Activated naive CD4-positive, alpha-beta T cell treated with anti-CD3 and anti-CD28 coated beads, Interleukin-2, amount 50 U/mL, for 72 hours (primary cell): ENCODE results near the gene ZNF414. TPM values are rescaled to one million over a fixed set of nuclear protein-coding genes. Genes with fewer than 3 reads are reported as not detected.

Experiments
- ATAC-seq, 2 donors: fragments of 150-1000 bp; cut with Tn5 transposase; 2 replicates each; pipeline ENCODE4 v1.10.0; 2021; ENCODE audit warnings: mild to moderate bottlenecking in 2 of 2, moderate library complexity in 2 of 2
- DNase-seq, 2 donors: peaks; one replicate each; pipeline ENCODE4 v3.0.0; 2021 to 2022; ENCODE audit warnings: low spot score in 2 of 2
- H3K27ac Mint-ChIP-seq, 2 donors: one replicate each; pipeline ENCODE4 v1.8.0; 2022; ENCODE audit warnings: mild to moderate bottlenecking in 2 of 2, mixed read lengths in 2 of 2
- H3K36me3 Mint-ChIP-seq, 2 donors: one replicate each; pipeline ENCODE4 v1.8.0; 2022; ENCODE audit warnings: mixed read lengths in 2 of 2
- H3K9me3 Mint-ChIP-seq, 2 donors: one replicate each; pipeline ENCODE4 v1.8.0; 2022; ENCODE audit warnings: mixed read lengths in 2 of 2
- total RNA-seq, 2 donors: library from RNA; stranded (reverse); gene quantifications; one replicate each; pipeline ENCODE4 v1.2.3, GENCODE V29; 2022

ZNF414 gene
- total RNA-seq, 2 donors from 2014 or later, result 24.6 to 28.0 TPM

- ATAC-seq (no peak), DNase-seq (no peak)
- Mint-ChIP-seq H3K27ac (no peak overlapping the region), H3K9me3 (no peaks in the 10 kb centered on the region), H3K36me3 (no peaks in the 10 kb centered on the region)
Observed at GRCh38 chr19:8504171-8504570, 9.8 kb downstream of the ZNF414 start.

GRCh38 chr19:8503510-8503909, 10.5 kb downstream of the ZNF414 start:
- Mint-ChIP-seq H3K9me3 (no peaks in the 10 kb centered on the region), H3K27ac (no peak overlapping the region), H3K36me3 (no peaks in the 10 kb centered on the region)
- DNase-seq (no peak), ATAC-seq (no peak)

- peak overlapping the region in 1 of 2 donors; percentile 48 for H3K27ac Mint-ChIP-seq
- ATAC-seq, result no peak
- DNase-seq, result no peak
- H3K36me3 Mint-ChIP-seq, result no peaks in the 10 kb centered on the region
- no peaks in the 10 kb centered on the region for H3K9me3 Mint-ChIP-seq
Observed at GRCh38 chr19:8501981-8502380, 12.0 kb downstream of the ZNF414 start.

- DNase-seq (no peak), ATAC-seq (no peak)
- peak overlapping the region in 1 of 2 donors; percentile 48 for H3K27ac Mint-ChIP-seq
- no peaks in the 10 kb centered on the region for H3K9me3 Mint-ChIP-seq
- no peaks in the 10 kb centered on the region for H3K36me3 Mint-ChIP-seq
Observed at GRCh38 chr19:8501516-8501915, 12.5 kb downstream of the ZNF414 start.

- no peaks in the 10 kb centered on the region for H3K9me3 Mint-ChIP-seq
- DNase-seq, result no peak
- no peaks in the 10 kb centered on the region for H3K36me3 Mint-ChIP-seq
- peak overlapping the region in 1 of 2 donors; percentile 85 for H3K27ac Mint-ChIP-seq
- no peak for ATAC-seq
Observed at GRCh38 chr19:8500158-8500557, 13.8 kb downstream of the ZNF414 start.

- Mint-ChIP-seq H3K36me3 (no peaks in the 10 kb centered on the region), H3K9me3 (no peaks in the 10 kb centered on the region), H3K27ac (no peak overlapping the region)
- ATAC-seq (no peak), DNase-seq (no peak)
Observed at GRCh38 chr19:8499048-8499833, 14.7 kb downstream of the ZNF414 start.

GRCh38 chr19:8498295-8498694, 15.7 kb downstream of the ZNF414 start:
- Mint-ChIP-seq H3K36me3 (no peaks in the 10 kb centered on the region), H3K27ac (no peak overlapping the region), H3K9me3 (no peaks in the 10 kb centered on the region)
- ATAC-seq, result no peak
- no peak for DNase-seq

GRCh38 chr19:8494158-8494557, 19.8 kb downstream of the ZNF414 start:
- DNase-seq, result no peak
- H3K27ac Mint-ChIP-seq, result peak overlapping the region; percentile 72 to 84
- H3K9me3 Mint-ChIP-seq, result no peaks in the 10 kb centered on the region
- ATAC-seq, result peak; percentile 26 to 28
- H3K36me3 Mint-ChIP-seq, result no peaks in the 10 kb centered on the region

GRCh38 chr19:8491574-8491973, 22.4 kb downstream of the ZNF414 start:
- H3K27ac Mint-ChIP-seq, result peak overlapping the region in 1 of 2 donors; percentile 35
- peaks cover 0 to 17% of the 10 kb centered on the region in 2 donors for H3K36me3 Mint-ChIP-seq
- DNase-seq, result no peak
- ATAC-seq, result no peak
- H3K9me3 Mint-ChIP-seq, result no peaks in the 10 kb centered on the region

- no peaks in the 10 kb centered on the region for H3K9me3 Mint-ChIP-seq
- peak overlapping the region; percentile 70 to 88 for H3K27ac Mint-ChIP-seq
- no peak for DNase-seq
- H3K36me3 Mint-ChIP-seq, result peaks cover 0 to 24% of the 10 kb centered on the region in 2 donors
- no peak for ATAC-seq
Observed at GRCh38 chr19:8490873-8491272, 23.1 kb downstream of the ZNF414 start.

- no peaks in the 10 kb centered on the region for H3K9me3 Mint-ChIP-seq
- H3K36me3 Mint-ChIP-seq, result peaks cover 0 to 28% of the 10 kb centered on the region in 2 donors
- peak overlapping the region in 1 of 2 donors; percentile 70 for H3K27ac Mint-ChIP-seq
Observed at GRCh38 chr19:8490395-8490760, 23.6 kb downstream of the ZNF414 start.

GRCh38 chr19:8489561-8490394, 24.2 kb downstream of the ZNF414 start:
- peak overlapping the region; percentile 70 to 72 for H3K27ac Mint-ChIP-seq
- H3K36me3 Mint-ChIP-seq, result peaks cover 0 to 34% of the 10 kb centered on the region in 2 donors
- no peaks in the 10 kb centered on the region for H3K9me3 Mint-ChIP-seq
- no peak for ATAC-seq
- DNase-seq, result no peak

More at GRCh38 chr19:8490395-8490760, 23.6 kb downstream of the ZNF414 start:
- no peak for DNase-seq
- ATAC-seq, result no peak

GRCh38 chr19:8488365-8488764, 25.6 kb downstream of the ZNF414 start:
- H3K9me3 Mint-ChIP-seq, result no peaks in the 10 kb centered on the region
- peak overlapping the region; percentile 90 to 91 for H3K27ac Mint-ChIP-seq
- no peak for ATAC-seq
- no peak for DNase-seq
- H3K36me3 Mint-ChIP-seq, result peaks cover 0 to 44% of the 10 kb centered on the region in 2 donors

GRCh38 chr19:8487137-8487851, 26.7 kb downstream of the ZNF414 start:
- peak; percentile 87 to 91 for ATAC-seq
- Mint-ChIP-seq H3K36me3 (peaks cover 0 to 44% of the 10 kb centered on the region in 2 donors), H3K27ac (peak overlapping the region; percentile 90 to 91), H3K9me3 (no peaks in the 10 kb centered on the region)
- peak in 1 of 2 donors; percentile 76 for DNase-seq

- Mint-ChIP-seq H3K27ac (peak overlapping the region; percentile 90 to 91), H3K9me3 (no peaks in the 10 kb centered on the region), H3K36me3 (peaks cover 0 to 44% of the 10 kb centered on the region in 2 donors)
- DNase-seq, result no peak
- ATAC-seq, result peak in 1 of 2 donors; percentile 6
Observed at GRCh38 chr19:8486661-8487136, 27.3 kb downstream of the ZNF414 start.

GRCh38 chr19:8485561-8486371, 28.2 kb downstream of the ZNF414 start:
- ATAC-seq (no peak), DNase-seq (no peak)
- peak overlapping the region; percentile 90 to 91 for H3K27ac Mint-ChIP-seq
- H3K36me3 Mint-ChIP-seq, result peaks cover 0 to 50% of the 10 kb centered on the region in 2 donors
- no peaks in the 10 kb centered on the region for H3K9me3 Mint-ChIP-seq
